Daoy (cell line): ENCODE measurements around the gene CLIC5. TPM values are rescaled to one million over a fixed set of nuclear protein-coding genes. Genes with fewer than 3 reads are reported as not detected.
"Not testable (repeated sequence)": the region's sequence is repeated elsewhere in the genome, so short reads cannot be mapped to it uniquely, and the experiment has no call there.

Experiments used
- DNase-seq: peaks from one replicate; pipeline ENCODE4 v3.0.0-alpha.2; 2015; ENCODE audit warnings: low read depth
- total RNA-seq: library from RNA; depleted of rRNA; stranded (reverse); fragments of >200 nt; shearing (Covaris generic); gene quantifications from 2 replicates; pipeline ENCODE4 v1.2.3, GENCODE V29; 2014

CLIC5 gene
- total RNA-seq, 1 experiment from 2014 or later, result 0.11 TPM

- no peak for DNase-seq
Measured at GRCh38 chr6:45927421-45928320, 88.0 kb downstream of the CLIC5 start.

DNA sequence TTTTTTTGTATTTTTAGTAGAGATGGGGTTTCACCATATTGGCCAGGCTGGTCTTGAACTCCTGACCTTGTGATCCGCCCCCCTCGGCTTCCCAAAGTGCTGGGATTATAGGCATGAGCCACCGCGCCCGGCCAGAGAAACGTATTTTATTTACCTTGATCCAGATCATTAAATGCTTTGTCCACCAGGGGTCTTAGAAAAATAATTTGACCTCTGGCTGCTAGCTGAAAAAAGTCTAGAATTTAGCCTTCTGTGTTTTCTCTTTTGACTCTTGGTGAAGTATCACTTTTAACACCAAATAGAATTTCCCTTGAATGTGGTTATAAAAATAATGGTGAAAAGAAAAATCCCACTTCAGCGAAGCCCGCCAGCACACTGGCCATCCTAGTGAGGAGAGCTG, 89.2 kb downstream of the CLIC5 start:
- DNase-seq, result not testable (repeated sequence)

DNA sequence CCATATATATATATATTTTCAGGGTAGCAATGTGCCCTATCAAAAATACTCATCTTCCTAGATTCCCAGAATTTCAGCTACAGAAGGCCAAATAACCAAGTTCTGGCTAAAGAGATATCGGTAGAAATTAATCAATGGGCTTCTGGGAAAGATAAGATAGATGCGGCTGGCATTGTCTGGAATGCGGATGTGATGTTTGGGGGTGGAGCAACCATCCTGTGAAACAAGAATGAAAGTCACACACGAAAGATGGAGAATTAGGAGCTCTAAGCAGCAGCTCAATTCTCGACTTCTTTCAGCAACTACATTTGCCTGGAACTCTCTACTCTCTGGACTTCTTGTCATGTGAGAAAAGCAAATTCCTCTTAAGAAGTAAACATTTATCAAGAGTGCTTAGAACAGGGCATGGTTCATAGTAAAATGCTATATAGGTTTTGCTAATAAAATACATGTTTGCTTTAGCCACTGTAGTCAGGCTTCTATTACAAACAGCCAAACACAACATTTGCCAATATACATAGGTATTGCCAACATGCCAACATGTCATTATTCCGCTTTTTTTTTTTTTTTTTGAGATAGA, 90.8 kb downstream of the CLIC5 start:
- DNase-seq, result no peak

DNA sequence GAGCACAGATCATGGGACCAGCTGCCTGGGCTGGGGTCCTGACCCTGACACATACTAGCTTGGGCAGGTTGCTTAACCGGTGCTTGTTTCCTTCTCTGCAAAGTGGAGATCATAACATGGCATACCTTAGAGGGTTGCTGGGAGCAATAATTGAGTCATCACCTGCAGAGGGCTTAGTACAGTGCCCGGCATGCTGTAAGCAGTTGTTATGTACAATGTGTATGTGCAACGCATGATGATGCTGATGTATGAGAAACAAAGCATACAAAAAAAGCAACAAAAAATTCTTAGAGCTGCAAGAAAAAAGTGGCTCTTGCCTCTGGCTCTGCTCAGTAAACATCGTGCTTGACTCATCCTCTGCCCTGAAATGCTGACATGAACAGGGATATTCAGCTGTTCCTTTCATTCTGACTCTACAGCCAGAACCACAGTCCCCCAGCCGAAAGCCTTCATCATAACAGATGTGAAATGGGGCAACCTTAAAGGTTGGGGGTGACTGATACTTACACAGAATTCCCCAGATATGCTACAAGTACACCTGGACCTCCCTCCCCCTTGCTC, 91.7 kb downstream of the CLIC5 start:
- peak; percentile 50 for DNase-seq

- peak; percentile 76 for DNase-seq
Measured at GRCh38 chr6:45922728-45923351, 92.8 kb downstream of the CLIC5 start.

DNA sequence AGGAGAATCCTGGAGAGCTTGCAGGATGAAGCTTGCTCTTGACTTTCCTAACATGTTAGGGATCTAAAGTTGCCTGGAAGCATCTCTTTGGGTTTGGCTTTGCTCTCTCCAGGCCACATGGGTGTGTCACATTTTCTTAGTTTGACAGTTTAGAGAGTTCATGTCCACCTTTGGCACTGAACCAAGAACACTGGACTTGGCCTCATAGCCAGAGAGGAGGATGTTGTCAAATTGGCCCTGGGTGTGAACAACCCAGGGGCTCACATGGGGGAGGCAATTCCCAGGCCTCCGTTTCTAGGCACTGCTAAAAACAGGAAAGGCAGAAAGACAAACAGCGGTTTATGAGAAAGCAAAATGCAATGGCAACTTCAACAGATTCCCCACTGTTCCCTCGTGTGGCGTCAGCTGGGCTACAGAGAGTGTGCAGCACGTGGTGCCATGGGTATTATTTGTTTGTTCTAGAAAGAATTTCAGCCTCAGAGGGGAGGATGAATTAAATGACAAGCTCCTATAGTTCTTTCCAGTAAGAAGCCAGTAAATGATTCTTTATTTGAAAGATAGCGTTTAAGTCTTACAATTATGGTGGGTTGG, 93.9 kb downstream of the CLIC5 start:
- no peak for DNase-seq

GRCh38 chr6:45920819-45921511, 94.7 kb downstream of the CLIC5 start:
- no peak for DNase-seq

DNA sequence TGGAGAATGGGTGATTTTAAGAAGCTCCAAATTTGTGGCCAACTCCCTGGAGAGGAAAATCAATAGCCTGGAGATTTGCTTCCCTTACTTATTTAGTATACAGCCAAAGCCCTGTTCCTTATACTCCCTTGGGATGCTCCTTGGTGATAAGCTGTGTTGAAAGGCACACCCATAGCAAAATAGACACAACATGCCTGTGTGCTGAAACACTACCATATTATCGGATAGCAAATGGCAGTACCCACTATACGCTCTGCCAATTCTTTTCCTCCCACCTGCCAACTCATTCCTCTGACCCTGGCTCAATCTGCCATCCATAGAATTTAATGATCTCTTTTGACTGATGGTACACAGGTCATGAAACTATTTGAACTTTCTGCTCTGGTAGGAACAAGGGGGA, 98.2 kb downstream of the CLIC5 start:
- no peak for DNase-seq

GRCh38 chr6:45916692-45917091, 99.0 kb downstream of the CLIC5 start:
- no peak for DNase-seq

GRCh38 chr6:45915780-45916468, 99.7 kb downstream of the CLIC5 start:
- no peak for DNase-seq

- DNase-seq, result no peak
Measured at GRCh38 chr6:45911691-45912090, 104.0 kb downstream of the CLIC5 start.

GRCh38 chr6:45903959-45904358, 111.7 kb downstream of the CLIC5 start:
- DNase-seq, result no peak

DNA sequence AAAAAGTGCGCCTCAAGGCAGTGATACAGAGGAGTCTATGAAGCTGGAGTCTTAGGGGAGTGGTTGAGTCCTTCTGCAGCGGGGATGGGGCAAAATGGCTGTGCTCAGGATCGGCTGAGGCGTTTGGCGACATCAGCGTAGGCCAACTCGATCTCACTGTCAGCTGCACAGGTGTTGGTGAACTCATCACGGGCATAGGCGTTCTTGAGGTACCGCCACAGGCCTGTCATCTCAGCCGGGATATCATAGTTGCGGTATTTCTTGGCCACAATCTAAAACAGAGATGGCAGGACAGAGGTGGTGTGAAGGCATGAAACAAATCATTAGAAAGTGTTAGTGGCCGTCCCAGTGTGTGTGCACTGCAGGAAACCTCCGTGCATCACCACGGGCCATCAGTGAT, 112.7 kb downstream of the CLIC5 start:
- DNase-seq, result no peak

GRCh38 chr6:45901767-45902650, 113.7 kb downstream of the CLIC5 start:
- DNase-seq, result no peak

GRCh38 chr6:45900808-45901752, 114.6 kb downstream of the CLIC5 start:
- peak; percentile 69 for DNase-seq

DNA sequence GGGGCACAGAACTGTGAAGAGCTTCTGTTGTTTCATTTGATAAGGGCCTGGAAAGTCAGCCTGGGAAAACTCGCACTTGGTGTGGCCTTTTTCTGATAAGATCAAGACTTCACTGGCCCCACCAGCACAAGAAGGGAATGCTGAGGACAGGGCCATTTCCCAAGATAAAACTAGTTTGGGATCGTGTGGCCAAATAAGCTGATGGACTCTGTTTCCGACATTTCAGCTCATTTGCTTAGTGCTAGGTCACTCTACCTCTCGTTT, 116.0 kb downstream of the CLIC5 start:
- no peak for DNase-seq

DNA sequence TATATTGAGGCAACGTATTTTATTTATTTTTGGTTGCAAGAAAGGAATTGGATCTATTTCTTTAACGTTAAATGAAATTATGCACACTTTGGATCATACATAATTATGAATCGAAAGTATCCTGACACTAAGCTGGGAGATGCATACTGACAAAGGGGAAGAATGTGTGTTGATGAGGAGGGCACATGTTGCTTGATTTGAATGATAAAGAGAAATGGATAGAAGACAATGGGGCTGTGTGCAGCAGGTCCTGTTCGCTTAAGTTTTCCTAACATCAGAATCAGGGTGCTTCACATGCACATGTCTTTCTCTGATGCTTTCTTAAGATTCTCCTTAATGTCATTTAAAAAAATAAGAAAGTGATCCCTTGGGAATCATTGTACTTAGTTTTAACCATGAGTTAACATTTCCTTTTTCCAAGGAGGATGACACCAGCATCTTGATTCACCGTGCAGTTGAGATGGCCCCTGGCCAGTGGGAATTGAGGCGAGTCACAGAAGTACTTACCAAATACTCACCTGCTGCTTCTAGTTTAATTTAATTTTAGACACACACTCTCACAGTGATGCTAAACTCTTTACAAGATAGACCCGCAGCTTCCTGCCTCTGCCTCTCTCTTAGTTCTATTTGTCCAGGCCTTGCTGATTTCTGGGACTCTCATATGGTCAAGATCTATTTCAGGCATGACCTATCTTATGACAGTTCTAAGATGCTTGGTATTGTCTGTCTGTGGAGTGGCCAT, 116.5 kb downstream of the CLIC5 start:
- DNase-seq, result no peak

GRCh38 chr6:45896783-45897441, 118.7 kb downstream of the CLIC5 start:
- peak; percentile 77 for DNase-seq
